ENCODE data around the gene CCR2. TPM values are rescaled to one million over a fixed set of nuclear protein-coding genes. Genes with fewer than 3 reads are reported as not detected.

Gene CCR2
- total and polyA plus RNA-seq, 4 donors, result 1.7 to 21.2 (median 8.4) TPM

- no peak overlapping the region for H3K4me3 ChIP-seq
- peaks cover 0 to 11% (median 5%) of the 10 kb centered on the region in 5 donors for H3K4me1 ChIP-seq (ENCODE audit: control insufficient read depth in 5 of 5, insufficient read depth in 5 of 5, low read length in 5 of 5)
- 36 to 58% methylated on average over 11 of the region's 11 CpGs for WGBS, 2 donors
- H3K9ac ChIP-seq (ENCODE audit: insufficient read depth in 1 of 2, low read length in 2 of 2), result peak overlapping the region in 1 of 2 donors; percentile 26
- no peak for TF ChIP-seq CTCF (IDR thresholded peaks at IDR 0.05; ENCODE audit: control extremely low read depth, extremely low read depth)
- DNase-seq (peak; percentile 39 to 78 (median 71)), ATAC-seq (ENCODE audit: insufficient read depth, low FRiP score) (no peak)
- H3K27ac ChIP-seq (ENCODE audit: low read depth in 1 of 2, low read length in 1 of 2), result no peak overlapping the region
- H3K27me3 ChIP-seq (ENCODE audit: control insufficient read depth in 3 of 3, insufficient read depth in 3 of 3, low read length in 2 of 3), result peaks cover 0 to 5% (median 2%) of the 10 kb centered on the region in 3 donors
- no peaks in the 10 kb centered on the region for H3K36me3 ChIP-seq (ENCODE audit: control insufficient read depth in 4 of 4, insufficient read depth in 4 of 4, low read length in 4 of 4)
- H3K9me3 ChIP-seq (ENCODE audit: control insufficient read depth in 4 of 4, insufficient read depth in 3 of 4, low read length in 3 of 4), result no peaks in the 10 kb centered on the region
Observed at GRCh38 chr3:46359733-46360493, 6.0 kb downstream of the CCR2 start.

- no peak overlapping the region for H3K4me3 ChIP-seq
- H3K9ac ChIP-seq (ENCODE audit: insufficient read depth in 1 of 2, low read length in 2 of 2), result no peak overlapping the region
- peaks cover 0 to 11% (median 5%) of the 10 kb centered on the region in 5 donors for H3K4me1 ChIP-seq (ENCODE audit: control insufficient read depth in 5 of 5, insufficient read depth in 5 of 5, low read length in 5 of 5)
- H3K36me3 ChIP-seq (ENCODE audit: control insufficient read depth in 4 of 4, insufficient read depth in 4 of 4, low read length in 4 of 4), result no peaks in the 10 kb centered on the region
- no peaks in the 10 kb centered on the region for H3K9me3 ChIP-seq (ENCODE audit: control insufficient read depth in 4 of 4, insufficient read depth in 3 of 4, low read length in 3 of 4)
- no peak overlapping the region for H3K27ac ChIP-seq (ENCODE audit: low read depth in 1 of 2, low read length in 1 of 2)
- no peak for ATAC-seq (ENCODE audit: insufficient read depth, low FRiP score)
- peaks cover 0 to 2% (median 0%) of the 10 kb centered on the region in 3 donors for H3K27me3 ChIP-seq (ENCODE audit: control insufficient read depth in 3 of 3, insufficient read depth in 3 of 3, low read length in 2 of 3)
- no peak for TF ChIP-seq CTCF (IDR thresholded peaks at IDR 0.05; ENCODE audit: control extremely low read depth, extremely low read depth)
- WGBS, 2 donors, result 50 to 67% methylated on average over 6 of the region's 6 CpGs
- DNase-seq, result no peak
Observed at GRCh38 chr3:46360907-46361306, 7.0 kb downstream of the CCR2 start.

GRCh38 chr3:46361408-46362283 lies 7.7 kb downstream of the CCR2 start:
- 37 to 53% methylated on average over 8 of the region's 8 CpGs for WGBS, 2 donors
- Histone ChIP-seq H3K9me3 (ENCODE audit: control insufficient read depth in 4 of 4, insufficient read depth in 3 of 4, low read length in 3 of 4) (no peaks in the 10 kb centered on the region), H3K27me3 (ENCODE audit: control insufficient read depth in 3 of 3, insufficient read depth in 3 of 3, low read length in 2 of 3) (peaks cover 0 to 2% (median 0%) of the 10 kb centered on the region in 3 donors), H3K36me3 (ENCODE audit: control insufficient read depth in 4 of 4, insufficient read depth in 4 of 4, low read length in 4 of 4) (no peaks in the 10 kb centered on the region), H3K9ac (ENCODE audit: insufficient read depth in 1 of 2, low read length in 2 of 2) (no peak overlapping the region), H3K4me3 (no peak overlapping the region), H3K27ac (ENCODE audit: low read depth in 1 of 2, low read length in 1 of 2) (no peak overlapping the region), H3K4me1 (ENCODE audit: control insufficient read depth in 5 of 5, insufficient read depth in 5 of 5, low read length in 5 of 5) (peaks cover 0 to 11% (median 5%) of the 10 kb centered on the region in 5 donors)
- no peak for DNase-seq
- peak; percentile 37 for ATAC-seq (ENCODE audit: insufficient read depth, low FRiP score)
- no peak for TF ChIP-seq CTCF (IDR thresholded peaks at IDR 0.05; ENCODE audit: control extremely low read depth, extremely low read depth)

Measured in lung (tissue), 12 donors.